GM19099 (cell line): ENCODE measurements around the gene MTHFD2.

Source experiments
- POLR2A ChIP-seq: IDR thresholded peaks from 3 replicates; pipeline ENCODE4 v1.6.1; 2011; ENCODE audit warnings: low read depth; ENCODE audit not compliant: insufficient read length; ENCODE audit errors: extremely low read depth

Gene MTHFD2

DNA sequence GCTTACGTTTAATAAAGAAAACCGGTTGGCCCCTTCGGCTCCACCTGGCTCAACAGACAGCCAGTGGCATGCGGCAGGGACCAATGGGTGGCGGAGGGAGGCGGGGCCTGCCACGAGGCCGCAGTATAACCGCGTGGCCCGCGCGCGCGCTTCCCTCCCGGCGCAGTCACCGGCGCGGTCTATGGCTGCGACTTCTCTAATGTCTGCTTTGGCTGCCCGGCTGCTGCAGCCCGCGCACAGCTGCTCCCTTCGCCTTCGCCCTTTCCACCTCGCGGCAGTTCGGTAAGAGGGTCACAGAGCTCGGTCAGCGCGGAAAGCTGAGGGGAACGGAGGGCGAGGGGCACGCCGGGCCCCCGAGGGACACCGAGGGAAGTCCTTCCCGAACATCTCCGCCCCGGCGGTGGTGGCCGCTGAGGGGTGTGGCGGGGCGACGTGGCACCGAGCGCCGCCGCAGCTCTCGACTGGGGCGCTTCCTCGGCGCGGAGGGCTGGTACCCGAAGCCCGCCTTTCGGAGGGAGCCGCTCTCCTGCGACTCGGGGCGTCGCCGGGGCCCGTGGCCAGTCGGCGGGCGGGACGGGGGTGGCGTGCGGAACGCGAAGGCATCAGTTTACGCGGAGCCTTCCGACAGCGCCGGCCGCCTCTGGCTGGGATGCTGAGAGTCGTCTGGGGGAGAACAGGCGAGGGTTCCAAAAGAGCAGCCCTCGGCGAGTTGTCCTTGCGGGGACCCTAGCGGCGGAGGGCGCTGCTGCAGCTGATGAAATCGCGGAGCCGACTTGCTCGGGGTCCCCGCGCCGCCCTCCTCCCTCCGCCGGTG, at the start of gene MTHFD2:
TSS of gene MTHFD2 (plus strand) at position 155 of the 814 bp plus-strand sequence. CDS start at position 182, 27 bp downstream.
- peak; percentile 99 for TF ChIP-seq POLR2A

DNA sequence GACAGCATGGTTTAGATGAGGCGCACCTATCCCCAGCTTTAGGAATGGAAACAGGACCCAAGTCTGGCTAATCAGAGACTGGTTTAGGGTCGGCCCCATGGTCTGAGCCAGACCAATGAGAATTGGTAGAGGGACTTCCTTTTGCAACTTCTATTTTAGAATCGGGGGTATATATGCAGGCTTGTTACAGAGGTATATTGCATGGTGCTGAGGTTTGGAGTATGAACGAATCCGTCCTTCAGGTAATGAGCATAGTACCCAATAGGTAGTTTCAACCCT, 49.2 kb upstream of the MTHFD2 start:
- no peak for TF ChIP-seq POLR2A

DNA sequence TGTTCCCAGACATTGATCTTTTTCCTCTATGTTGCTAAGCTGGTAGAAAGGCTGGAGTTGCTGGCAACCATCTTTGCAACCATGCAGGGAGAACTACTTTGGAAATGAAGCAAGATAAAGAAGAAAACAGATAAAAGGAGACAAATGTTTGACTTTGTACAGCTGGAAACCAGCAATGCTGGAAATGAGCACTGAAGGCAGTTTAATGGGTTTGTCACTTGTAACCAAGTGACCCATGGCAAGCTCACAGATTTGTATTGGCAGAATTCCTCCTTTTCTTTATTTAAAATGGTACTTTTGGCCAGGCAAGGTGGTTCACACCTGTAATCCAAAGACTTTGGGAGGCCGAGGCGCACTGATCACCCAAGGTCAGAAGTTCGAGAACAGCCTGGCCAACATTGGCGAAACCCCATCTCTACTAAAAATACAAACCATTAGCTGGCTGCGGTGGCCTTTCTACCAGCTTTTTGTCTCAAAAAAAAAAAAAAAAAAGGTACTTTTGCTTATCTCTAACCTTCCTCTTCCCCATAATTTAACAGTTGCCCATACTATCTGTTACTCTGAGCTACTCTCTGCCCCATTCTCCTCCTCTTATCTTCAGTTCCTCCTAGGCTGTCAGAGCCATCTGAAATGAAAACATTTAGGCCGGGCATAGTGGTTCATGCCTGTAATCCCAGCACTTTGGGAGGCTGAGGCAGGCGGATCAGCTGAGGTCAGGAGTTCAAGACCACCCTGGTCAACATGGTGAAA, 48.7 kb upstream of the MTHFD2 start:
- TF ChIP-seq POLR2A = no peak

DNA sequence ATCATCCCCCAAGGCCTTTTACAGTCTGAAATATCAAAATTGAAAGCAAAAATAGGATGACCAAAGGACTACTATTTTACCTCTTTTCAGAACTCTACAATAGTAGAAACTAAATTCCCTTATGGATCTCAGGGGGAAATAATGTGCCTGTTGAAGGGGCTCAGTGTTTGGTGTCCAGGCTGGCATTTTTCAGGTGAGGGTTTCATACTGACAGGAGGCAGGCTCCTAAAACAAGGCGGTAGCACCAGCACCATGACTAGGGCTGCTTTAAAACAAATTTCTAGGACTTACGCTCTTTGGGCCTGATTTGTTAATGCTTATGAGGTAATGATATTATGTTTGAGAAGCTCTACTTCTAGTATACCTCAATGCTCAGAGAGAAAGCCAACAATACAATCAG, 45.5 kb upstream of the MTHFD2 start:
- TF ChIP-seq POLR2A = no peak

DNA sequence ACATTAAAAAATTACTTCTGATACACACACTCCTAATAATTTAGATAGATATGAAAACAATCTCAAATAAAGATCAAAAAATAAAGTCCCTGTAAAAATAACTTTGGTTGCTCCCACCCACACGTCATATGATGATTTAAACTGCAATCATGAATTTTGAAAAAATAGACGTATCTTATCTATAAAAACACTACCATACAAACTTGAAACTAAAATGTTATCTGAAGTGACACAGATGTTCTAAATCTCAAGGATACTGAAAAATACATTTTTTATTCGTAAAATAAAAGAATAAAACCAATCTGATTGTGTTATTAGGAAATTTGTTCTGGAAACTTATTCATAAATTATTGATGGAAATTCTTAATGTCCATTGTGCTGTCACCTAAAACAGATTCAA, 42.6 kb upstream of the MTHFD2 start:
- no peak for TF ChIP-seq POLR2A

DNA sequence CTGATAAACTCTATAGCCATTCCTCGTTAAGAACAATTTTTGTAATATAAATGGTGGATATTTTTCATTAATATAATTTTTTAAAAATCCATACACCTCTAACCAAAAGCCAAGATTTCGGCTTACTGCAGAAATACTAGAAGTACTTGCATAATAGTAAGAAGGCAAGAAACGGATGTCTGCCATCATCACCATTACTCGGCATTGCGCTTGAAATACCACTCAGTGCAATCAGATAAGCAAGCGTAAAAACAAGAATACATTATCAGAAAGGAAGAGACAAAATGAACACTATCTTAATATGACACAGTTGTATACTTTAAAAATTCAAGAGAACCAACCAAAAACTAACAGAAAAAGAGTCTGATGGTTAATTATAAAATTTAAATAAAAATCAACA, 35.5 kb upstream of the MTHFD2 start:
- TF ChIP-seq POLR2A = no peak

DNA sequence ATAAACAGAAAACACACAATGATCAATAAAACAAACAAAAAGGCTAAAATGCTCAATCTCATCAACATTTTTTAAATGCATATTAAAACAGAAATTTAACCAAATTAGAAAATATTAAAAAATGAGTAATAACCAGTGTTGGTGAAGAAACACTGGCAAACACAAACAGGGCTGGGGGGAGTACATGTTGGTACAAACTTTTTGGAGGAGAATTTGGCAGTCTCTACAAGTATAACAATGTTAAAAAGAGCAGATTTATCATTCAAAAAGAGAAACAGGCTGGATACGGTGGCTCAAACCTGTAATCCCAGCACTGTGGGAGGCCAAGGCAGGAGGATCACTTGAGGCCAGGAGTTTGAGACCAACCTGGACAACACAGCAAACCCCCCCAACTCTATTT, 33.7 kb upstream of the MTHFD2 start:
- no peak for TF ChIP-seq POLR2A

DNA sequence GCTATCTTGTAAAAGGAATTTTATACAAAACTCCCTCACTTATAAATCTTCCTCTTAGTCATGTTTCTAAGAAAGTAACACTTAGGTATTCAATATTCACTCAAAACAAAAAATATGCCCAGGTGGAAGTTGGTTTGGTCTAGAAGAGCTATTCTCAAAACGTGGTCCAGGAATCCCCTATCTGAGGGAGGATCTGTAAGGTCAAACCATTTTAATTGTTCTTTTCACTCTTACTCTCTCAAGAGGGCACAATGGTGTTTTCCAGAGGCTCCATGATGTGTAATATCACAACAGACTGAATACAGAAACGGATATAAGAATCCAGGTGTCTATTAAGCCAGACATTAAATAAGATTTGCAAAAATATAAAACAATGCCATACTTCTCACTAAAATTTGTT, 29.7 kb upstream of the MTHFD2 start:
- no peak for TF ChIP-seq POLR2A

DNA sequence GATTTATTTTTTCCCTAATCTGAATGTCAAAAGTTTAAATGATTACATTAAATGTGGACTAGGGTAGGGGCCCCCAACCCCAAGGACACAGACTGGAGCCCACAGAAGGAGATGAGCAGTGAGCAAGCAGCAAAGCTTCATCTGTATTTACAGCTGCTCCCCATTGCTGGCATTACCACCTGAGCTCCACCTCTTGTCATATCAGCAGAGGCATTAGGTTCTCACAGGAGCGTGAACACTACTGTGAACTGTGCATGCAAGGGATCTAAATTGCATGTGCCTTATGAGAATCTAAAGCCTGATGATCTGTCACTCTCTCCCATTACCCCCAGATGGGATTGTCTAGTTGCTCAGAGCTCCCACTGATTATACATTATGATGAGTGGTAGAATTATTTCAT, 23.5 kb upstream of the MTHFD2 start:
- peak; percentile 20 for TF ChIP-seq POLR2A

DNA sequence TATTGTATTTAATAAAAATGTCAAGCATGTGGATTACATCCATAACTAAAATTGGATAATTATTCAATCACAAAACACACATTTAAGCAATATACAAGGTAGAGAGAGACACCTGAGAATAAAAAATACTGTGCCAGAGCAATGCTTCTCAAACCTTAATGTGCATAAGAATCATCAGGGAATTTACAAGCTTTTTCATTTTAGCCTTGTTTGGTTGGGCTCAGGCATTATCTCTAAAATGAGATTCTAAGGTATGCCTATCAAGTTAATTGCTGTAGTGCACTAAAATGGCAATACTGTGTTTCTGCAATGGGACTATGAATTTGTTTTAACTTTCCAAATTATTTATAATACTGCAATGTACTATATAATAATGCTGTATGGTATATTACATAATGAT, 20.7 kb upstream of the MTHFD2 start:
- no peak for TF ChIP-seq POLR2A

DNA sequence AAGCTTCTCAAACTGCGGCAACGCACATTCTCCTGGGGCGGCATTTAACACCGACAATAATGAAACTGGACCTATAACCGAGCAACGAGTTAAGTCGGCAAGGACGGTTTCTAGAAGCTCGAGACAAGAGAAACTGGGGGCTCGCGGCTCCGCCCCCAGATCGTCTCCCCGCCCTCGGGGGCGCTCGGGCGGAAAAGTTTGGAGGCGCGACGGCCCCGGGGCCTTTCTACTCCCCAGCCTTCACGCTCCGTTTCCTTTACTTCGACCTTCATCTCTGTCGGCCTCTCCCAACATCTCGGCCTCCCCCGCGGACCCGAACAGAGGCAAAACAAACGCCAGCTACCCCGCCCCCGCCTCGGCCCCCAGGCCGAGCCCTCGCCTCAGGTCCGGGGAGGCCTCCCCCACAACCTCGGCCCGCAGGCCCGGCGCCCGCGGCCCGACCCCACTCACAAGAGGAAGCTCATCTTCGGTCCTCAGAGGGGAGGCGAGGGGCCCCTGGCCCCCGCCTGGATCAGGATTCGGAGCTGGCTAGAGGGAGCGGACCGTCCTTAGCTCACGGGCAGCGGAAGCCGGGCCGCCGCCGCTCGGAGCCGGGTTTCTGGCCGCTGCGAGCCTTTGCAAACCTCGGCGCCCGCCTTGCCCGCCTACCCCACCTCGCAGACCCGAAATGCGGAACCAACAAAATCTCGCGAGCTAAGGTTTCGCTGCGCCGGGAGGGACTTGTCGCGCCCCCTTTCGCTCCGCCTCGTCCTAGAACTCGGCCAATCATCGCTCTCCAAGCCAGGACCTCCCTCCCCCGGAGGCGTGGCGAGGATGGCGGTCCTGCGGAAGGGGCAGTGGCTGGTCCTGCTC, 20.0 kb upstream of the MTHFD2 start, which contains the start of gene MOB1A:
TSS of gene MOB1A (minus strand) at position 669 of the 852 bp plus-strand sequence. CDS start at position 464, 205 bp downstream.
- TF ChIP-seq POLR2A = peak; percentile 96

DNA sequence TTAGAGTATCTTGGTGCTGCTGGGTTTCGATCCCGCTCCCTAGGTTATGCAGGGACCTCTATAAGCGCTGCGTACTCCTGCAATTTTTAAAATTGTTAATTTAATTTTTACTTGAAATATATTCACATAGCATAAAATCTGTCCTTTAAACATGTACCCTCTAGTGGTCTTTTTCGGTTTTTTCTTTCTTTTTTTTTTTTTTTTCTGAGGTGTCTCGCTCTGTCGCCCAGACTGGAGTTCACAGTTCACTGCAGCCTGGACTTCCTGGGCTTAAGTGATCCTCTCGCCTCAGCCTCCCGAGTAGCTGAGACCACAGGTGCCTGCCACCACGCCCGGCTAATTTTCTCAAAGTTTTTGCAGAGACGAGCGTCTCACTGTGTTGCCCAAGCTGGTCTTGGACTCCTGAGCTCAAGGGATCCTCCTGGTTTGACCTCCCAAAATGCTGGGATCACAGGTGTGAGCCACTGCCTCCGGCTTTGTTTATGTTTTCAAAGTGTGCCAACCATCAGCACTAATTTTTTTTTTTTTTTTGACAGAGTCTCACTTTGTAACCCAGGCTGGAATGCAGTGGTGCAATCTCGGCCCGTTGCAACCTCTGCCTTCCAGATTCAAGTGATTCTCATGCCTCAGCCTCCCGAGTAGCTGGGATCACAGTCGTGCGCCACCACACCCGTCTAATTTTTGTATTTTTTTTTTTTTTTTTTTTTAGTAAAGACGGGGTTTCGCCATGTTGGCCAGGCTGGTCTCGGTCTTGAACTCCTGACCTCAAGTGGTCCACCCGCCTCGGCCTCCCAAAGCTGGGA, 19.2 kb upstream of the MTHFD2 start:
- no peak for TF ChIP-seq POLR2A

DNA sequence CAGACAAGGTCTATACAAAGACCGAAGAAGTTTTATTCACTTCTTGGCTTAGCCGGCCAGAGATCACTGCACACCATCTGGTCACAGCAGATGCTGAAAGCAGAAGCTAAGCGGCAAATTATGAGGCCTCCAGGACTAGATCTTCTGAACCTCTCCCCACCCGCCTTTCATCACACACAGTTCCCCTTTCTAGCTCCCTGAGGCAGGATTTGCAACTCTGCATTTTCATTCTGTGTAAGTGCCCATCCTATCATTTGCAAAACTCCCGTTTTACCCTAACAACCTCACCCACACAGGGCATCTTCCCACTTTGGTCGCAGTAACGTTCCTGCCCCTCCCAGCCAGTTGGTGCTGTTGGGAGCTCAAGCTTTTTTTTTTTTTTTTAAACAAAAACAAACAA, 16.7 kb upstream of the MTHFD2 start:
- peak; percentile 59 for TF ChIP-seq POLR2A

DNA sequence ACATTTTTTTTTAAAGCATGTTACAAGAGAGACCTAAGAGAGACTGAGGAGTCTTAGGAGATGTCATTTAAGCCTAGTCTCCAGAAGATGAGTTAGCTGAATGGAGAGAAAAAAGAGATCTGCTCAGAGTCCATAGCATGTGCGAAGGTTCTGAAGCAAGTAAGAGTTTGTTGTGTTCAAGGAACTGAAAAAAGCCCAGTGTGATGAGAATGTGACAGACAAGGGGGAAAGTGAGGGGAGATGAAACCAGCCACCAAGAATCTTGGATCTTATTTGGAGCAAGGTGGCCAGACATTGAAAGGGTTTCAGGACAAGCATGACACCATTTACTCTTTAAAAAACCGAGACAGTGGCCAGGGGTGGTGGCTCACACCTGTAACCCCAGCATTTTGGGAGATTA, 14.5 kb upstream of the MTHFD2 start:
- no peak for TF ChIP-seq POLR2A
